Suppressor macrophage (primary cell): ENCODE results near the gene LEP.
A peak's percentile ranks its signal among the peaks of the same experiment; 100 is the strongest.

ENCODE experiments used
- DNase-seq, 4 experiments: peaks; one replicate each; pipeline ENCODE4 v3.0.0-alpha.2; 2020 to 2022

Gene LEP

GRCh38 chr7:128210590-128211570 is 30.2 kb upstream of the LEP start:
- DNase-seq = no peak

GRCh38 chr7:128211626-128212025 is 29.5 kb upstream of the LEP start:
- DNase-seq = no peak

- no peak for DNase-seq
These were observed 26.6 kb upstream of the LEP start for GRCh38 chr7:128214463-128214862.

- no peak for DNase-seq
These were observed 25.8 kb upstream of the LEP start for GRCh38 chr7:128215281-128215680.

GRCh38 chr7:128215739-128216138 is 25.3 kb upstream of the LEP start:
- DNase-seq = no peak

- DNase-seq = peak; percentile 86 to 93 (median 90)
These were observed 23.9 kb upstream of the LEP start for GRCh38 chr7:128217030-128217805.

GRCh38 chr7:128217967-128218652 is 23.0 kb upstream of the LEP start:
- DNase-seq = peak in 3 of 4 experiments; percentile 29 to 43 (median 41)

GRCh38 chr7:128219636-128220035 is 21.4 kb upstream of the LEP start:
- peak in 2 of 4 experiments; percentile 43 to 45 for DNase-seq

GRCh38 chr7:128221929-128222403 is 19.1 kb upstream of the LEP start:
- peak in 3 of 4 experiments; percentile 24 to 34 (median 29) for DNase-seq

- no peak for DNase-seq
These were observed 14.7 kb upstream of the LEP start for GRCh38 chr7:128226132-128226980.

GRCh38 chr7:128227271-128227670 is 13.8 kb upstream of the LEP start:
- peak in 3 of 4 experiments; percentile 42 to 59 (median 52) for DNase-seq

- DNase-seq = no peak
These were observed 10.1 kb upstream of the LEP start for GRCh38 chr7:128231021-128231420.

- DNase-seq = no peak
These were observed 9.4 kb upstream of the LEP start for GRCh38 chr7:128231677-128232076.

- DNase-seq = no peak
These were observed 7.6 kb upstream of the LEP start for GRCh38 chr7:128233471-128233870.

GRCh38 chr7:128234476-128235026 is 6.5 kb upstream of the LEP start:
- DNase-seq = peak in 3 of 4 experiments; percentile 14 to 55 (median 54)

- DNase-seq = no peak
These were observed 5.6 kb upstream of the LEP start for GRCh38 chr7:128235471-128235870.

GRCh38 chr7:128236924-128237586 is 4.0 kb upstream of the LEP start:
- peak; percentile 88 to 97 (median 92) for DNase-seq

- peak in 1 of 4 experiments; percentile 15 for DNase-seq
These were observed 1.9 kb upstream of the LEP start for GRCh38 chr7:128239146-128239545.

- no peak for DNase-seq
These were observed 1.6 kb downstream of the LEP start for GRCh38 chr7:128242661-128243060.

- no peak for DNase-seq
These were observed 2.2 kb downstream of the LEP start for GRCh38 chr7:128243273-128243672.

GRCh38 chr7:128244861-128245260 is 3.8 kb downstream of the LEP start:
- DNase-seq = no peak
